Activated CD4-positive, alpha-beta T cell treated with anti-CD3 and anti-CD28 coated beads for 4 hours (primary cell): ENCODE data around the gene ANKFY1.
A peak's percentile ranks its signal among the peaks of the same experiment; 100 is the strongest.
"Not testable (repeated sequence)": the region's sequence is repeated elsewhere in the genome, so short reads cannot be mapped to it uniquely, and the experiment has no call there.

Source experiments
- DNase-seq, 2 donors: peaks; one replicate each; pipeline ENCODE4 v3.0.0-alpha.2; 2020

ANKFY1 gene

GRCh38 chr17:4215882-4216570, 47.8 kb downstream of the ANKFY1 start:
- no peak for DNase-seq

GRCh38 chr17:4214157-4214556, 49.6 kb downstream of the ANKFY1 start:
- no peak for DNase-seq

GRCh38 chr17:4209611-4210010, 54.2 kb downstream of the ANKFY1 start:
- no peak for DNase-seq

GRCh38 chr17:4208238-4208637, 55.5 kb downstream of the ANKFY1 start:
- DNase-seq: no peak

- DNase-seq: no peak
Observed at GRCh38 chr17:4206962-4207361, 56.8 kb downstream of the ANKFY1 start.

GRCh38 chr17:4205917-4206316, 57.9 kb downstream of the ANKFY1 start:
- no peak for DNase-seq

GRCh38 chr17:4204710-4205173, 59.0 kb downstream of the ANKFY1 start:
- DNase-seq: no peak

- no peak for DNase-seq
Observed at GRCh38 chr17:4204190-4204589, 59.6 kb downstream of the ANKFY1 start.

- no peak for DNase-seq
Observed at GRCh38 chr17:4201226-4201625, 62.6 kb downstream of the ANKFY1 start.

GRCh38 chr17:4199818-4200402, 63.9 kb downstream of the ANKFY1 start:
- DNase-seq: peak in 1 of 2 donors; percentile 32

- DNase-seq: no peak
Observed at GRCh38 chr17:4198995-4199394, 64.8 kb downstream of the ANKFY1 start.

GRCh38 chr17:4195306-4195705, 68.5 kb downstream of the ANKFY1 start:
- no peak for DNase-seq

GRCh38 chr17:4194796-4195195, 69.0 kb downstream of the ANKFY1 start:
- no peak for DNase-seq

- DNase-seq: not testable (repeated sequence)
Observed at GRCh38 chr17:4190791-4191190, 73.0 kb downstream of the ANKFY1 start.

GRCh38 chr17:4189280-4189679, 74.5 kb downstream of the ANKFY1 start:
- DNase-seq: no peak

GRCh38 chr17:4188076-4188475, 75.7 kb downstream of the ANKFY1 start:
- no peak for DNase-seq

GRCh38 chr17:4187076-4187475, 76.7 kb downstream of the ANKFY1 start:
- no peak for DNase-seq

GRCh38 chr17:4186357-4186881, 77.4 kb downstream of the ANKFY1 start:
- DNase-seq: no peak

- DNase-seq: no peak
Observed at GRCh38 chr17:4185656-4186055, 78.1 kb downstream of the ANKFY1 start.

GRCh38 chr17:4184811-4185210, 79.0 kb downstream of the ANKFY1 start:
- DNase-seq: no peak

- DNase-seq: no peak
Observed at GRCh38 chr17:4182043-4182442, 81.7 kb downstream of the ANKFY1 start.

GRCh38 chr17:4180791-4181190, 83.0 kb downstream of the ANKFY1 start:
- no peak for DNase-seq

- no peak for DNase-seq
Observed at GRCh38 chr17:4179071-4179470, 84.7 kb downstream of the ANKFY1 start.

- DNase-seq: no peak
Observed at GRCh38 chr17:4178651-4179050, 85.1 kb downstream of the ANKFY1 start.

GRCh38 chr17:4177806-4178205, 86.0 kb downstream of the ANKFY1 start:
- DNase-seq: no peak
